Measurements from ENCODE around the gene TADA3.

The TADA3 gene

DNA sequence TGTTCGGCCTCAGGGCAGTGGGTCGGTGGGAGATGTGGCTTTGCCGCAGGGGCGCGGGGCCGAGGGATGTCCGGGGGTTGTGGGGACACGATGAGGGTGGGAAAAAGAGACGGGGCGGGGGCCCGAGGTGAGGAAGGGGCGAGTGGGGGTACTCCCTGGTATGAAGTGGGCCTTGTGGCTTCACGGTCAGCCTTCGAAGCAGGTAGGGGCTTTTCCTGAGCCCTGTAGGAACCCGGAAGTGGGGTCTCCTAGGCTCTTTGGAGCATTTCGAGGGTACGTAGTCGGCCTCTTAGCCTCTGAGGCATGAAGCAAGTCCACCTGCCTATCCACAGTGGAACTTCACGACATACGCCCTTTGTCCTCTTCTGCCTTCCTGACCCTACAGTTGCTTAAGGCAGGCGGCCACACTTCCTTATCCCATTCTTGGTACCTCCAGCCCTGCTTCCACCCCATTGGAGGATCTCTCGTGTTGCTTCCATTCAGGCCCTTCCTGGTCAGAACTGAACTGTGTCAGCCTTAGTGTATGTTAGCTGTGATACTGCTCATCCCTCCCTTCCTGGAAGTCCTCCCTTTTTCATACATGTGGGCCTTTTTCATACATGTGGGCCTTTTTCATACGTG, 998 bp upstream of the TADA3 start:
- peak overlapping the region; percentile 86 for H3K4me3 ChIP-seq (ENCODE audit: low read depth, low read length)
- DNase-seq (ENCODE audit: low read depth) = peak; percentile 68
- TF ChIP-seq, protein P1, sequence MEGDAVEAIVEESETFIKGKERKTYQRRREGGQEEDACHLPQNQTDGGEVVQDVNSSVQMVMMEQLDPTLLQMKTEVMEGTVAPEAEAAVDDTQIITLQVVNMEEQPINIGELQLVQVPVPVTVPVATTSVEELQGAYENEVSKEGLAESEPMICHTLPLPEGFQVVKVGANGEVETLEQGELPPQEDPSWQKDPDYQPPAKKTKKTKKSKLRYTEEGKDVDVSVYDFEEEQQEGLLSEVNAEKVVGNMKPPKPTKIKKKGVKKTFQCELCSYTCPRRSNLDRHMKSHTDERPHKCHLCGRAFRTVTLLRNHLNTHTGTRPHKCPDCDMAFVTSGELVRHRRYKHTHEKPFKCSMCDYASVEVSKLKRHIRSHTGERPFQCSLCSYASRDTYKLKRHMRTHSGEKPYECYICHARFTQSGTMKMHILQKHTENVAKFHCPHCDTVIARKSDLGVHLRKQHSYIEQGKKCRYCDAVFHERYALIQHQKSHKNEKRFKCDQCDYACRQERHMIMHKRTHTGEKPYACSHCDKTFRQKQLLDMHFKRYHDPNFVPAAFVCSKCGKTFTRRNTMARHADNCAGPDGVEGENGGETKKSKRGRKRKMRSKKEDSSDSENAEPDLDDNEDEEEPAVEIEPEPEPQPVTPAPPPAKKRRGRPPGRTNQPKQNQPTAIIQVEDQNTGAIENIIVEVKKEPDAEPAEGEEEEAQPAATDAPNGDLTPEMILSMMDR (IDR thresholded peaks at IDR 0.05; ENCODE audit: insufficient read depth, low read depth, low read length, missing control alignments) = no peak

DNA sequence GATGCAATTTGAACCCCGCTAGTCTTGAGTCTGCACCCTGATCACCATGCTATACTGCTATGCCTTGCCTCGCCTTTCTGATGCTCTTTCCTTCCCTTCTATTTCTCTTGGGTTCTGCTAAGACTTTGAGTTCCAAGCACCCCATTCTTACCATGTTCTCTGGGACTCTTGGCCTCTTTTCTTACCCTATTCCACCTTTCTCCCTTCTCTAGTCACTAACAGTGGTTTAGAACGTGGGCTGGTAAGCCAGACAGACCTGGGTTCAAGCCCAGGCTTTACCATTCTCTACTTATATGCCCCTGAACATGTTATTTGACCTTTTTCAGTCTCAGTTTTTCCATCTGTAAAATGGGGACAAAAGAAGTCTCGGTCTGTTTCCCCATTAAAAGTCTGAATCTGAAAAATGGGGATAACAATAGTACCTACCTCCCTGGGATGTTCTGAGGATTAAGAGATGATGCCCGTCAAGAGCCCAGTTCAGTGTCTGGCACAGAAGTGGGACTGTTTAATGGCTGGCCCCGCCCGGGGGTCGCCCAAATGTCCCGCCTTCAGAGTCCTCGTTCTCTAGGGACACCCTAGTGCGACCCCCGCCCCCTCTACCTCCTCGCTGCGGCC, 376 bp downstream of the TADA3 start:
- no peak for DNase-seq (ENCODE audit: low read depth)
- TF ChIP-seq, protein P1 (IDR thresholded peaks at IDR 0.05; ENCODE audit: insufficient read depth, low read depth, low read length, missing control alignments) = no peak
- peak overlapping the region; percentile 86 for H3K4me3 ChIP-seq (ENCODE audit: low read depth, low read length)

DNA sequence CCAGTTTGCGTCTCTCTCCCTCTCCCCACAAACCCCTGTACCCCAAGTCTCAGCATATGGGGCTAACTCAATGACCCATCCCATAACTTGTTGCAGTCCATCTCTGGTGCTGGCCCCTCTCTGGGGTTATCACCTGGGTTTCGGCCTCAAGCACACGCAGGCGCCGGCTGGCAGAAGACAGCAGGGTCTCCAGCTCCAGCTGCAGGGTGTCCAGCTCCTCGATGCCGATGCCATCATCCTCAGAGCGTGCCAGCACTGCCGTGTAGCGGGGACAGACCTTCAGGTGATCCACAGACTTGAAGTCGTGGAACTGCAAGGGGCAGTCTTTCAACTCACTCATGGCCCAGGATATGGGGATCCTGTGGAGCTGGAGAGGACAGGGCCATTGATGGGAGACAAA, 1.1 kb downstream of the TADA3 start:
- no peak for DNase-seq (ENCODE audit: low read depth)
- H3K4me3 ChIP-seq (ENCODE audit: low read depth, low read length) = peak overlapping the region; percentile 86
- TF ChIP-seq, protein P1 (IDR thresholded peaks at IDR 0.05; ENCODE audit: insufficient read depth, low read depth, low read length, missing control alignments) = no peak

DNA sequence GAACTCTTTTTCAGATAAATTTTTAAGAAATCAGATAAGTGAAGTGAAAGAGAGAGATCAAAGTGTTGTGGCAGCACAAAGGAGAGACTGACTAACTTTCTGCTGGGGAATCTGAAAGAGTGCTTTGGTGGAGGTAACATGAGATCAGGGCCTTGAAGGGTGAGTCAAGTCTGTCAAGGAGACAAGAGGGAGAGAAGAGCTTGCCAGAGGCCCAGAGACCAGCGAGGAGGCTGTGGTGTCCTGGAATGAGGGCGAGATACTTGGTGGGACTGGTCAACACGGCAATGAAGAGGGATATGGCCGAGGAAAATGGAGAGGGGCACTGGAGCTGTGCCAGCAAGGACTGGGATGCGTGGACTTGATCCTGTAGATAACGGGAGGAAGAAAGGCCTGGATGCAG, 4.6 kb downstream of the TADA3 start:
- TF ChIP-seq, protein P1 (IDR thresholded peaks at IDR 0.05; ENCODE audit: insufficient read depth, low read depth, low read length, missing control alignments) = no peak
- no peak for DNase-seq (ENCODE audit: low read depth)
- no peak overlapping the region for H3K4me3 ChIP-seq (ENCODE audit: low read depth, low read length)

DNA sequence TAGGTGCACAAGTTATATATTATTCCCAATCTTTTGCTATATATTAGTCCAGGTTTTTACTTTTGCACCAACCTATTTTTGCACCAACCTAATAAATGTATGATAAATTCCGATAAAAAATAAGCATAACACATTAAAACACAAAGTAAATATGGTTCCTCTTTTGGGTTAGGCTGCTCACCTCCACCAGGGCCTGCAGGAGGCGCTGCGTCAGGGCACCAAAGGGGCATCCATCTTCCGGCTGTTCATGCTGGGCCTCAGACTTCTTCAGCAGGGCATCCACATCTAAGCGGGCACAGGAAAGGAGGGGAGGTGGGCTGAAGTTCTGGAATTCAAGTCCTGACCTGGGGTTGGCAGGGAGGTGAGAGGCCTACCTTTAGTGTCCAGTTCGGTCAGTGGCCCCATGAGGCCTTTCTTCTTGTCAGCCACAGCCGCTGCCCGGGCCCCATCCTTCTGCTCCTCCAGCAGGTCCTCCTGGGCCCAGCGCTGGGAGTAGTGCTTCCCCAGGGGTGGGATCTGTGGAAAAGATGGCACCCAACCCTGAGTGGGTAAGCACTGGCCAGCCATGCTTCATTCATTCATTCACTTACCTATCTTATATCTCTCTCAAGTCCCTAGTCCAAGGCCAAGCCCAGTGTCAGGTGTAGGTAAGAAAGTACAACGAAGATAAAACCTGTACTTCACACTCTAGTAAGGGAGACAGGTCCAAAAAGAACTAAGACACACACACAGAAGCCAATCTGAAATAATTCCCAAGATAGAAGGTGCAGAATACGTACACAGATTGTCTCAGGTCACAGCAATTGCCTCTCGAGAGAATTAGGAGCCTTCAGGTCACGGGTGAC, 5.2 kb downstream of the TADA3 start:
- no peak for DNase-seq (ENCODE audit: low read depth)
- TF ChIP-seq, protein P1 (IDR thresholded peaks at IDR 0.05; ENCODE audit: insufficient read depth, low read depth, low read length, missing control alignments) = peak; percentile 59
- H3K4me3 ChIP-seq (ENCODE audit: low read depth, low read length) = no peak overlapping the region

DNA sequence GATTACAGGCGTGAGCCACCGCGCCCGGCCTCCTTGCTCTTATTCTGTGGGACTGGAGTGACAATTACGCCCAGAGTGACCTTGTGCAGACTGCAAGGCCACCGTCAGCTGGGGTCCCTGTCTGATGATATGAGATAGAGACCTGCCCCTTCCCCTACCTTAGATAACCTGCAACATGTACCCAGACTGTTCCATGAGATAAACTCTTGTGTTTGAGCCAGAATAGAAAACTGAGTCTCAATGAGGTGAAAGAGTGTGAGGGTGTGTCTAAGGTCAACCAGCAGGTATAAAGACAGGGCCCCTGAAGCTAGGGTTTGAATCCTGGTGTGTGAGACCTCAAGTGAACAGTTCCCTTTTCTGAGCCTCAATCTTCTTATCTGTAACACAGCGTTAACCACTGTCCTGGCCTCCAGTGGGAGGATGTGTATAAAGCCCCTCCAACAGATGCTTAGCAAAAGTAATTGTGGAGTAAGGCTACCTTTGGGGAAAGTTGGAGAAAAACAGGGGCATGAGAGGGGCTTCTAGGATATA, 6.0 kb downstream of the TADA3 start:
- no peak for DNase-seq (ENCODE audit: low read depth)
- TF ChIP-seq, protein P1 (IDR thresholded peaks at IDR 0.05; ENCODE audit: insufficient read depth, low read depth, low read length, missing control alignments) = no peak
- no peak overlapping the region for H3K4me3 ChIP-seq (ENCODE audit: low read depth, low read length)

Data from GM12865 (cell line).